SW480 (cell line): ENCODE data around the gene DACT1.
"Not testable (repeated sequence)": the region's sequence is repeated elsewhere in the genome, so short reads cannot be mapped to it uniquely, and the experiment has no call there.

ENCODE experiments used
- DNase-seq: peaks from one replicate; pipeline ENCODE4 v3.0.0-alpha.2; 2016; ENCODE audit warnings: low spot score

The DACT1 gene, protein sequence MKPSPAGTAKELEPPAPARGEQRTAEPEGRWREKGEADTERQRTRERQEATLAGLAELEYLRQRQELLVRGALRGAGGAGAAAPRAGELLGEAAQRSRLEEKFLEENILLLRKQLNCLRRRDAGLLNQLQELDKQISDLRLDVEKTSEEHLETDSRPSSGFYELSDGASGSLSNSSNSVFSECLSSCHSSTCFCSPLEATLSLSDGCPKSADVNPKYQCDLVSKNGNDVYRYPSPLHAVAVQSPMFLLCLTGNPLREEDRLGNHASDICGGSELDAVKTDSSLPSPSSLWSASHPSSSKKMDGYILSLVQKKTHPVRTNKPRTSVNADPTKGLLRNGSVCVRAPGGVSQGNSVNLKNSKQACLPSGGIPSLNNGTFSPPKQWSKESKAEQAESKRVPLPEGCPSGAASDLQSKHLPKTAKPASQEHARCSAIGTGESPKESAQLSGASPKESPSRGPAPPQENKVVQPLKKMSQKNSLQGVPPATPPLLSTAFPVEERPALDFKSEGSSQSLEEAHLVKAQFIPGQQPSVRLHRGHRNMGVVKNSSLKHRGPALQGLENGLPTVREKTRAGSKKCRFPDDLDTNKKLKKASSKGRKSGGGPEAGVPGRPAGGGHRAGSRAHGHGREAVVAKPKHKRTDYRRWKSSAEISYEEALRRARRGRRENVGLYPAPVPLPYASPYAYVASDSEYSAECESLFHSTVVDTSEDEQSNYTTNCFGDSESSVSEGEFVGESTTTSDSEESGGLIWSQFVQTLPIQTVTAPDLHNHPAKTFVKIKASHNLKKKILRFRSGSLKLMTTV

DNA sequence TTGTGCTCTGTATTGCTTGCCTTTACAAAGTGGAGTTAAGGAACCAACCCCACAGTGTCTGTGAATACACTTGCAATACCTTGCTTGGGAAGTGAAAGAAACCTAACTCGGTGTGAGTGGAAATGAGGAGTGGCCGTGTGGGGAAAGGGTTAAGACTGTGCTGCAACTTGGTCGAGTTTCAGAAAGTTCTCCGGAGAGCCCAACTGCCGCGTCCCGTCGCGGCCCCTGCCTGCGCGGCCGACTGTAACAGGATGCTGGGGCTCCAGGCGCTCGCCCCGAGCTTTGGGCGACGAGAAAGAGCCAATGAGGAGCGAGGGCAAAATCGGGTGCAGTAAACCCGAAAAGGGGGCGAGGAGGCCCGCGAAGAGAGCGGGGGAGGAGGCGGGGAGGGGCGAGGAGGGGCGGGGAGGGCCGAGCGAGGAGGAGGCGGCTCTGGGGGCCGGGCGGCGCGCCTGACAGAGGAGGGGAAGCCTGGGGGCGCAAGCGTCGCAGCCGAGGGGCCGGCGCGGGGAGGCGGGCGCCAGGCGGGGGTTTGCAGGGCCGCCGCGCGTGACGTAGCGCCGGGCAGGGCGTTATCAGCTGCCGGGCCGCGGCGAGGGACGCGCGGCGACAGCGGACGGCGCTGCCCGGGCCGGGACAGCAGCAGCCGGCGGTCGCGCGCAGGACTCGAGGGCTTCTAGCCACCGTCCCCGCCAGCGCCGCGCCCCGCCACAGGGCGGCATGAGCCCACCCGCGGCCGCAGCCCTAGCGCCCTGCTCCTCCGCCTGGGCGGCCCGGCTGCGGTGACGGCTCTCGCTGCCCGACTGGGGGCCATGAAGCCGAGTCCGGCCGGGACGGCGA is at the start of gene DACT1:
Gene DACT1 (plus strand): TSS at position 572 of the 840 bp plus-strand sequence. CDS start 241 bp downstream, at position 813.
- DNase-seq = peak; percentile 35

DNA sequence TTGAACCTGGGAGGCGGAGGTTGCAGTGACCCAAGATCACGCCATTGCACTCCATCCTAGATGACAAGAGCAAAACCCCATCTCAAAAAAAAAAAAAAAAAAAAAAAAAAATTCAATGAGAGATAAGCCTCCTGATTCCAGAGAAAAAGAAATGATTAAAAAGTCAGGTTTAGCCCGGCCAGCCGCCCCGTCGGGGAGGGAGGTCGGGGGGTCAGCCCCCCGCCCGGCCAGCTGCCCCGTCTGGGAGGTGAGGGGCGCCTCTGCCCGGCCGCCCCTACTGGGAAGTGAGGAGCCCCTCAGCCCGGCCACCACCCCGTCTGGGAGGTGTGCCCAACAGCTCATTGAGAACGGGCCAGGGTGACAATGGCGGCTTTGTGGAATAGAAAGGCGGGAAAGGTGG is 49.4 kb upstream of the DACT1 start:
- not testable (repeated sequence) for DNase-seq

DNA sequence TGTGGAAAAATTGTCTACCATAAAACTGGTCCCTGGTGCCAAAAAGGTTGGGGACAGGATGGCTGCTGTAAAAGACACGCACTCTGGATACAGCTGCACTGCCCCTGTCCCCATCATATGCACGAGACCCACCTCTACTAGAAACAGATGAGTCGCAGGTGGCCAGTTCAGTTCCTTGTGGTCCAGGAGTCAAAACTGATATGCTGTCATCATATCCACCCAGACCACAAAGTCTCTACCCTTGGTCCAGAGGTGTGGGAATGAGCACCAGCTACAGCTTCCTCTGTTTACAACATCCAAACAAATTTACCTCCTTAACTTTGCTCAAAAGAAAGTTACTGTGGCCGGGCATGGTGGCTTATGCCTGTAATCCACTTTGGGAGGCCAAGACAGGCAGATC is 43.8 kb upstream of the DACT1 start:
- no peak for DNase-seq

- no peak for DNase-seq
Observed at GRCh38 chr14:58597041-58597440, 40.7 kb upstream of the DACT1 start.

- DNase-seq = no peak
Observed at GRCh38 chr14:58598028-58598803, 39.5 kb upstream of the DACT1 start.

DNA sequence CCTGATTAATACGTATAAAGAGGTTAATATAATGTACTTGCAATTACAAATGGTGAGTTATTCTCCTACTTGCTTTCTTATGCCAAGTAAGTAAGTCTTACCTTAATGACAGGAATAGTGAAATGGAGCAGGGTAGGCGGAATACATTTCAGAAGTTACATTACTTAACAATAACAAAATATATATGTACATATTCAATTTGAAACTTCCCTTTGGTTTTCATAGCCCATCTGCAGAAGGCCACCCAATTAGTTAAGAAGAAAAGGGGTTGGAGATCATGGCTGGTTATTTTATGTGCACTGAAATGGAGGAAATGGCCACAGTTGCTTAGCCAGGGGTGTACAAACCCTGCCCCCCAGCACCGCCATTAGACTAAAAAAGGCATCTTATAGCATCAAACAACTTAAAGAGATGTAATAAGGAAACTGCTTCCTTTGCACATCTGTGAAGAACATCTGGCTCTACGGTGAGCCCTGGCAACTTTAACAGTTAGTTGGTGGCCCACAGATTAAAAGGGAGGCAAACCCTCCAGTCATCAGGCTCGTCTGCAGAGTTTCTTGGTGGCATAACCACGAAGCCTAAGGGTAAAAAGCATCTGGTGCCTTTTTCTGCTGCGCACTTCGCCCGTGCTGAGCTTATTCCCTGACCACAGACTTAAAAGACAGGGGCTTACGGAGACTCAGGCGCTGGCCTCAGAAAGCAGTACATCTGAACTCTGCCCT is 38.8 kb upstream of the DACT1 start:
- no peak for DNase-seq

DNA sequence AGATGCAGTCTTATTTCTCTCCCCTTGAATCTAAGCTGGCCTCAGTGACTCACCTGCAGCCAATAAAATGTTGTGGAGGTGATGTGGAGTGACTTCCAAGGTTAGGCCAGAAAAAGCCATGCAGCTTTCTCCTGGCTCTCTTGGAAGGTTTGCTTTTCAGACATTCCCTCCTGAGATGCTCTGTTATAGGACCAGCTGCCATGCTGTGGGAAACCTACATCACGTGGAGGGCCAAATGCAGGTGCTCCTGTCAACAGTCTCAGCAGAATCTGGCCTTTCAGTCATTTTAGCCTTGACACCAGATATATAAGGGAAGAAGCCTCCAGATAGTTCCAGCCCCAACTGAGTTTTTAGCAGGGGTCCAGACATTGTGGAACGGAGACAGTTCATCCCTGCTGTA is 38.1 kb upstream of the DACT1 start:
- no peak for DNase-seq

- no peak for DNase-seq
Observed at GRCh38 chr14:58605465-58605864, 32.3 kb upstream of the DACT1 start.

GRCh38 chr14:58607131-58607951 is 30.4 kb upstream of the DACT1 start:
- DNase-seq = no peak

DNA sequence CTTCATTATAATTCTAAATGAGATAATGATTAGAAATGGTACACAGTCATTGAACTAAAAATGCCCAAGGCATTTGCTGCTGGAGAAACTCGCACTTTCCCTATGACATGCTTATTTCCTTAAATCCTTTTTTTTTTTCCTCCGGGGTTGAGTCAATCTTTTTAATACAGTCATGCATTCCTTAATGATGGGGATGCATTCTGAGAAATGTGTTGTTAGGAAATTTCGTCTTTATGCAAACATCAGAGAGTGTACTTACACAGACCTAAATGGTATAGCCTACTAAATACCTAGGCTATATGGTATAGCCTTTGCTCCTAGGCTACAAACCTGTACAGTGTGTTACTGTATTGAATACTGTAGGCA is 29.8 kb upstream of the DACT1 start:
- DNase-seq = no peak

- DNase-seq = no peak
Observed at GRCh38 chr14:58617619-58618018, 20.1 kb upstream of the DACT1 start.

DNA sequence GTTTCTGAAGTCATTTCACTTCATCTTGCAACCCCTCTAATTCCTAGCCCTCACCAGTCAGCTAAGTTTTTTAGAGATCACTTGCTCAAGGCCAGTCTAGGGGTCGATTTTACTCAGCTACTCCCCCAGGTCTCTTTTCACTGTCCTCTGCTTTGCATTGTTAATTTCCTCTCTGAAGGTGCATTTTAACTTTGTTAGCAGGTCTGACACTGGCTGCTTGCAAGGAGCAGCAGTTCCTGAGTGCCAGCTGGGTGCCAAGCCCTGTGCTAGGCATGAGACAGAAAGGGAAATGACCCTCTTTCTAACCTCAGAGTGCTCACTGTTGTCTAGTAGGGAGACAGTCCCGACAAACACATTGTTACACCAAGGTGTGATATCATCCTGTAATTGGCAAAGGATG is 17.8 kb upstream of the DACT1 start:
- DNase-seq = no peak

DNA sequence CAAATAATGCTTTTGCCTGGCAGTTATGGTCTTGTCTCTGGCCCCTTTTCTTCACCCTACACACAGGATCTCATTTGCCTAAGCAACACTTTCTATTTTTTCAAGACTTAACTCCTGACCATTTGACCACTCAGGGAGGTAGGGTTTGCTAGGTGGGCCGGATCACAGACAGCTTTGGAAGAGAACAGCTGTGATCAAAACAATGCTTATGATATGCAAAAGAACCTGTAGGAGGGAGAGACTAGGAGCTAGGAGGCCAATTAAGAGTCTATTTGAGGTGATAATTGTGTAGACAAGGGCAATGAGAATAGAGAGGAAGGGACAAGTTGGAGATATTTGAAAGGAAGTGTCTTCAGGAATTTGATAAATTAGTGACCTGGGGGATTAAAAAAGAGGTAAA is 12.3 kb upstream of the DACT1 start:
- DNase-seq = no peak

DNA sequence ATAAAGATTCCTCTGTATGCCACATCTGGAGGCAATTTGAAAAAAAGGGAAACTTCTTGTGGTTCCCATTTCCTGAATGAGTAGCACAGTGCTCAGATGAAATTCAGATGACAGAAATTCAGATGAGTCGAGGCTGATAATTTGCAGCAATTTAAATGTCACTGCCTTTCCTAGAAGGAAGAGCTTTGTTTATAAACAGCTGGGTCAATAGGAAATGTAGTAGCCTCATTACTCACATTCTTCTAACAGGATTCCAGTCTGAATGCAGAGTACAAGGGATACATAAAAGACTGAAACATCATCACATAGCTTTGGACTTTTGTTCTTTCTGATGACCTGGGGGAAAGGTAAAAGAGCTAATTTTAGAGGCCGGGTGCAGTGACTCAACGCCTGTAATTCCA is 11.3 kb upstream of the DACT1 start:
- DNase-seq = no peak

GRCh38 chr14:58628406-58628805 is 9.4 kb upstream of the DACT1 start:
- DNase-seq = no peak

DNA sequence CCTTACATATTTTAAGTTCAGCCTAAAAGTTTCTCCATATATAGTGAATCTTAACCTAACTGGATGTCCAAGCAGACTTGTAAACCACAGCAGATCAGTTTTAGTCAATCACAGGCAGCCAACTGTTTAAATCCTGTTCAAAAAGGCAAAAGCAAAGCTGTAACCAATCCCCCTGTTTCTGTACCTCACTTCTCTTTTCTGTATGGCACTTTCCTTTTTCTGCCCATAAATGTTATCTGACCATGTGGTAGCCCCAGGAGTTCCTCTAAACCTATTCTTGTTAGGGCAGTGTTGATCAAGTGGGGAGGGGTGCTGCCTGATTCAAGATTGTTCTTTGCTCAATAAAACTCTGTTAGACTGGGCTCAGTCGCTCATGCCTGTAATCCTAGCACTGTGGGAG is 8.5 kb upstream of the DACT1 start:
- DNase-seq = no peak

DNA sequence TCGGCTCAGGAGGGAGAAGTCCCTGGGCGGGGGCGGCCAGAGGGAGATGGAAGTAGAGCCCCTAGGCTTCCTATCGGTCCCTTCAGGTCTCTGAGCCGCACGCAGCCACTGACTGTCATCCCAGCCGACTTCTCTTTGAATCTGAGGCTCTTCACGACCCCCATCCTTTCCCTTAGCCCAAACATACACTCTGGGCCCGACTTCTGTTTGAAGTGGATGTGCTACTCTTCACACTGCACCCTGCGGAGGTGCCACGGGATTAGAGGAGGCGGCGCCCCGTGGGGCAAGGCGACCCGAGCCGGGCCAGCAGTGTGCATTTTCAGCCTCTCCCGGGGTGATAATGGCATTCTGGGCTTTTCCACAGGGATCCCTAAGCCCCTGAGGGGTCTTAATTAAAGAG is 6.0 kb upstream of the DACT1 start:
- DNase-seq = no peak

GRCh38 chr14:58633831-58634230 is 3.9 kb upstream of the DACT1 start:
- DNase-seq = no peak

DNA sequence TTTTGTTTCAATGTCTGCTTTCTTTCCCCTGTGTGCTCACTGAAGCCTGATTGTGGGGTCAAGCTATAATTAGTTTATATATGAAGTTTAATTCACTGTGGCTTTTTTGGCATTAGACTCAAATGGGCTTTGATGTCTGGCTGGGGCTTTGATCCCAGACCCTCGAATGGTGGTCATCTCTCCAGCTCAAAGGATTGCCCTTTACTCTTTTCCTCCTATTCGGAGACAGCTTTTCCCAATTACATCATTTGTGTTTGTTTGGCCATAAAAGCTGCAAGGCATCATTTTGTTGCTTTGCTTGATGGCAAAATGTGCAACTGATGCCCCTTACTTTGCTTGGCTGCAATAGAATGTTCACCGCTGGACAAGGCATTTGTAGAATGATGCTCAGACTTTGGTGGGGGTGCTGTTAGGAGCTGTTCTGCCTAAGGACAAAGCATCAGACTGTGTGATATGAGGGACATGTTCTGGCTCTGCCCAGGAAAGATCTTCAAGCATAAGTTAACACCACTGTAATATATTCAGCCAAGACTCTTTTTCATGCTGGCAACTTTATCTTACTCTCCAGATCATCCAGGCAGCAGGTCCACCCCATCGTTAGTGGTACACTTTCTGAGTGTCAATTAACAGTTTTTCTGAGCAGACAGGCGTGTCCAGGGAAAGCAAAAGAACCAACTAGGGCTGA is 3.2 kb upstream of the DACT1 start:
- DNase-seq = no peak
